ENCODE measurements around the gene CD226.
"Not testable (repeated sequence)": the region's sequence is repeated elsewhere in the genome, so short reads cannot be mapped to it uniquely, and the experiment has no call there.

Gene CD226

DNA sequence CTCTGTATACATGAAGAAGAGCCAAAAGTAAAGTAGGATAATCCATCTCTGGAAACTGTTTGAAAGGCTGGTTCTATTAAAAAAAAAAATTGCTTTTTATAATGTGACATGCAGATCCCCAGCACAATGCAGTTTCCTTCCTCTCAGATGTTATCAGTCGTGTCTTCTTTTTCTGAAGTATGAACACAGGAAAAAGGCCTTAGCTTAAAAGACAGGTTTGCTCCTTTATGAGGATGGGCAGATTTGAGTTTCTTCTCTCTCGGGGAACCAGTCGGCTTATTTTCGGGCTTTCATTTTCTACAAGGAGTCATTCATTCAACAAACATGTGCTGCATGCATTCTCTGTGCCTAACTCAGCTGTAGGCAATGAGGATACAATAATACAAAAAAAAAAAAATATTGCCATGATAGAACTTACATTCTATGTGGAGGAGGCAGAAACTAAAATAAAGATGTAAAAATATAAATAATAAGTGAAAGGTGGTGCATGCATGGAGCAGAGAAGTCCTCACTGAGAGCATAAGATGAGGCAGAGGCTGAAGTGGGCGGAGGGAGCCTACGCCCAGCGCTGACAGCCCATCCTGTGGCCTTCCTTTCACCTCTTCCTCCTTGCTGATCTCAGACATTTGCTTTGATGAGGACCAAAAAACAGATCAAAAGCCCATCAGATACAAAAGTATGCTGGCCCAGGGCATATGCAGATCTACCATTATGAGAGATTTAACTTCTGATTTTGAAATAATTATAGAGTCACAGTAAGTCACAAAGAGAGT lies at the start of gene CD226:
Gene CD226, minus strand, starts transcription at position 513 of the 773 bp plus-strand sequence. Its CDS starts 467 bp downstream, at position 46.
- DNase-seq: no peak

DNA sequence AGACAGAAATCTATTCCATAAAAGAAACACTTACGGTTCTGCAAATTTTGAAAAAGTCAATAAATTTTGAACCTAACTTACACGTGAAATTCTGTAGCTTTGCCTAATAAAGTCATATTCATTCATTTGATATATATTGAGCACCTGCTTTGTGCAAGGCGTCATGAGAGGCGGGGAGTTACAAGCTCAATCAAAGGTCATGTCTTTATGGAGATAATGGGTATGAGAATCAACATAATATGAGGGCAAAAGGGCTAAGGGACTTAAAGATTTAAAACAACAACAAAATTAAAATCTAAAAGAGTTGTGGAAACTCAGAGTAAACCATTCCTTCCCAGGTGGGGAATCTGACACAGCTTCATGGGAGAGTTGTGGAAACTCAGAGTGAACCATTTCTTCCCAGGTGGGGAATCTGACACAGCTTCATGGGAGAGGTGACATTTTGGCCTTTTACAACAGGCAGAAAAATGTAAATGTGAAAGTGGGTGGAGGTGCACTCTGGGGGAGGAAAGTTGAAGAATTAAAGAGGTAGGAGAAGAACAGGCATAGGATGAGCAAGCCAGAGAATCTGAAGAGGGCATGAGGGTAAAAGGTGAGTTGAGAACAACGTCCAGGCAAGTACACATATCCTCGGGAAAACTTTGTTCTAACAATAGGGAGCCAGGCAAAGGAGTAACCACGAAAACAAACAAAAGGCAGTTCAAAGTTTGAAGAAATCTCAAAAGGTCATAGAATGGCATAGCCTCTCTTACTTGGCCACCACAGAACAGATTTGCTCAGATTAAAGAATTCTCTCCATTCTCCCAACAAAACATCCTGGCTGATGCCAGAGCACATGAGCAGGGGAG lies 49.5 kb upstream of the CD226 start:
- DNase-seq: no peak

GRCh38 chr18:69996417-69996816 lies 48.7 kb upstream of the CD226 start:
- DNase-seq: no peak

DNA sequence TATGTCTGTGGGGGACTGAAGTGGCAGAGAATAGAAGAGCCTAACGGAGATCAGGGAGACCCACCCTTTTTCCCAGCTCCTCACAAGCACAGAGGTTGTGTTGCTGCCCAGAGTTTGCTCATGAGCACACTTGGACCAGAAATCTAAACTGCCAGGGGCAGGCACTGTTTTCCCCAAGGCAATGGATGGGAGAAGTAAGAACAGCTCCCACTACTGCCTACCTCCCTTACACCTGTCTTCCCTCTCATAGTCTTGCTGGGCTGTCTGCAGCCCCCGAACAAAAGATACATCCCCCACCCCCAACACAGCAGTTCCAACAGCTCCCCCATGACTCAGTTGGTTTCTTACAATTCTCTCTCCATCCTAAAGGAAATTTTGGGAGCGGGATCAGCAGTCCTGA lies 48.1 kb upstream of the CD226 start:
- DNase-seq: no peak

DNA sequence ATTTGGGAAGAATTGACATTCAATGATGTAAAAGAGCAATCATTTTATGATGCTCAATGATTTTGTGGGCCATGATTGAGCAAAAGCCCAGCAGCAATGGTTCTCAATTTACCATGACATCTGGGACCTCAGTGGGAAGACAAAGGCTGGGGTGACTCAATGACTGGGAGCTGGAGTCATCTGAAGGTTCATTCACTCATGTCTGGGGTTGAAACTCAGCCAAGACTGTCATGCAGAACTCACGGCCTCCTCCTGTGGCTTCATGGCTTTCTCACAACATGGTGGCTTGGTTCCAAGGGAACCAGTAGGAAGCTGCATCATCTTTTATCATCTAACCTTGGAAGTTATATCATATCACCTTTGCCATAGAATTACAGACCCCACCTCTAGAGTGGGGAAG lies 45.1 kb upstream of the CD226 start:
- DNase-seq: no peak

DNA sequence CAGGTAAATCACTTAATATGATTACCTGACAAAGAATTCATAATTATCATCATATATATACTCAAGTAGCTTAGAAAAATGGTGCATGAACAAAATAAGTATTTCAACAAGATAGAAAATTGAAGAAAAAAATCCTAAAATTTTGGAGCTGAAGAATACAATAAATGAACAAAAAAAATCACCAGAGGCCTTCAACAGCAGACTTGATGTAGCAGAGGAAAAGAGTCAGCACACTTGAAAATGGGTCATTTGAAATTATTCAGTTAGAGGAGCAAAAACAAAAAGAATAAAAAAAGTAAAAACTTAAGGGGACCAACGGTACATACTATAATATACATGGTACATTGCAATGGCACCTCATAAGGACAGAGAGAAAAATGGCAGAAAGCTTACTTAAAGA lies 40.2 kb upstream of the CD226 start:
- no peak for DNase-seq

DNA sequence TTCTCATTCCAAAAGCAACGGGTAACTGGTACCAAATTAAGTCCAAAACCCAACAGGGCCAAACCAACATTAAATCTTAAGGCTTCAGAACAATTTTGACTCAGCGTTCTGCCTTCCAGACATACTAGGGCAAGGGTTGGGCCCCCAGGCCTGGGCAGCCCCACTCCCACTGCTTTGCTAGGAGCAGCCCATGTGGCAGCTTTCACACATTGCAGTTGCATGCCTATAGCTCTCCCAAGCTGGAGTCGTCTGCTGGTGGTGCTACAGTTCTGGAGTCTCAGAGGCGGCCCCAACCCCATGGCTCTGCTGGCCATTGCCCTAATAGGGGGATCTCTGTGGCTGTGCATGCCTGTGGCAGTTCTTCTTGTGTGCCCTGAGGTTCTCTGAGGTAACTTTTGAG lies 37.6 kb upstream of the CD226 start:
- DNase-seq: no peak

- no peak for DNase-seq
Measured at GRCh38 chr18:69982417-69982816, 34.7 kb upstream of the CD226 start.

- no peak for DNase-seq
Measured at GRCh38 chr18:69981948-69982347, 34.3 kb upstream of the CD226 start.

- no peak for DNase-seq
Measured at GRCh38 chr18:69980982-69981804, 33.5 kb upstream of the CD226 start.

DNA sequence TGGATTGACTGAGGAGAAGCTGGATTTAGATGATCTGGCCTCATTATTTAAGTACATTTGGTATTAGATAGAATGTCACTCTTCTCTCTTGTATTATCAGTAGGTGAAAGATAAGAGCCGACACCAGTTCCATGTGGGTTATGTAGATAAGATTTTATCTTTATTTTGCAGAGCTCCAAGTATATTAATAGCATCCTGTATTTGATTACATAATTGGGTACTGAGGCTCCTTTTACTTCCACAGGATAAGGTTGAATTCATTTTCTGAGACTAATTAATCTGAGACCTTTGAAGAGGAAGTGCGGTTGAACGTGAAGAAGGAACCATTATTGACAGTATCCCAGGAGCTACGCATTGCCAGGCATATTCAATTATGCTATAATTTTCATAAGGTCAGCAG lies 32.8 kb upstream of the CD226 start:
- DNase-seq: no peak

DNA sequence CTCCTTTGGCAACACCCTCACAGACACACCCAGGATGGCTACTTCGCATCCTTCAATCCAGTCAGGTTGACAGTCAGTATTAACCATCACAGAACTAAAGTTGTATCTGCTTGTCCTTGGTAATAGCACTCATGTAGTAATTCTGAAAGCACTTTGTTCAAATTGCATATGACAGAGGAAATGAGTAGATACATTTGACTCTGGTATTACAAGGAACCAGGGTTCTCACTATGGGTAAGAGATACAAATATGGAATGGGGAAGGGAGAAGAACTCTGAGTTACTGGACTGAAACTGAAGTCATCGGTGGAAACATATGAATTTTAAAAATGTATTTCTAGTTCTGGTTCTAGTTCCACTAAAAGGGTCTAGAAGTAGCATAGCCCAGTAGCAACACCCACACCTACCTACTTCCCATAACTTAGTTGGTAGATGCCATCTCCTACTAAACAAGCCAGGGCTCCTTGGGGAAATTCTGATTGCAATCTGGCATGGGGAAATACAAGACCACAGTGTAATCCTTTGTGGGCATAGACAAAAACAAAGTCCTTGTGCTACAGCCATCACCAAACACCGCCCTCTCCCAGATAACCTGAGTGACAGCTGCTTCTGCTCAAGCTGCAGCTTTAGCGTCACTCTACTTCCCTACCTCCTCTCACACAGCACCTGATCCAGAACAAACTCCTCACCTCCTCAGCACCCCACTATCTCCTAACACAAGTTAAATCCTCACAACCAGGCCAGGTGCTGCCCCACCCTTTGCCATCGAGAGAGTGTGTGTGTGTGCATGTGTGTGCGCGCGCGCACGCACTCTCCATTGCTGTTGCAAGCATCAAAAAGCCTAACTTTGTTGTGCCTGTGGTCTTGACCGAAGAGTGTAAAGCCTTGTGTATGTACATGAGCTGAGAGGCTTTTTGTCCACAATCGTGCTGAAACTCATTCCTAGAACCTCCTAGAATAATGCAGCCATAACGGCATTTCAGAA lies 31.4 kb upstream of the CD226 start:
- DNase-seq: no peak

- not testable (repeated sequence) for DNase-seq
Measured at GRCh38 chr18:69975294-69975693, 27.6 kb upstream of the CD226 start.

- no peak for DNase-seq
Measured at GRCh38 chr18:69974365-69974764, 26.7 kb upstream of the CD226 start.

DNA sequence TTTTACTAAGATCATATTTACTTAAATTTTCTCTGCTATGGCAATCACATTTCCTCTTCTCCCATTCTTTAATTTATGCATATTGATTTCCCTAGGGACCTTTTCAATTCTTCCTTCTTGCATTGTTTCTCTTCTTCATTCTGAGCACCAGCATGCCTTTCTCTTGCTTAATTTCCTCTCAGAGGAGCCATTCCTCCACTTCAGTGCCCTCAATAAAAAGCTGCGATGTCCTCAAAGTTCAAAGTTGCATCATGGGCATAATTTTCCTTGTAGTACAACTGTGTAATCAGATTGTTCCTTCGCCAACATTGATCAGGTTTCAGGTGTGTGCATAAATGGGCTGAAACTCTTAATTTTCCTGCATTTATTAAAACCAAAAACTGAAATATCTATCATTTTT lies 21.8 kb upstream of the CD226 start:
- no peak for DNase-seq

DNA sequence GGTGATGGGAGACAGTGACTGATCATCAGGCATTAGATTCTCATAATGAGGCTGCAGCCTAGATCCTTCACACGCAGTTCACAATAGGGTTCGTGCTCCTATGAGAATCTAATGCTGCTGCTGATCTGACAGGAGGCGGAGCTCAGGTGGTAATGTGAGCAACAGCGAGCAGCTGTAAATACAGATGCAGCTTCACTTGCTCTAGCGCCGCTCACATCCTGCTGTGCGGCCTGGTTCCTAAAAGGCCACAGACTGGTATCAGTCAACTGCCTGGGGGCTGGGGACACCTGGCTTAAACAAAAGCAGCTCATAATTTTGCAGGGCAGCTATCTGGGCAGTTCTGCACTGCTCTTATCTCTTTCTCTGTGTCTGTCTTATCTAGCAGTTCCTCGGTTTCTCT lies 20.4 kb upstream of the CD226 start:
- no peak for DNase-seq

GRCh38 chr18:69963196-69963595 lies 15.5 kb upstream of the CD226 start:
- DNase-seq: no peak

- no peak for DNase-seq
Measured at GRCh38 chr18:69961718-69962117, 14.0 kb upstream of the CD226 start.

DNA sequence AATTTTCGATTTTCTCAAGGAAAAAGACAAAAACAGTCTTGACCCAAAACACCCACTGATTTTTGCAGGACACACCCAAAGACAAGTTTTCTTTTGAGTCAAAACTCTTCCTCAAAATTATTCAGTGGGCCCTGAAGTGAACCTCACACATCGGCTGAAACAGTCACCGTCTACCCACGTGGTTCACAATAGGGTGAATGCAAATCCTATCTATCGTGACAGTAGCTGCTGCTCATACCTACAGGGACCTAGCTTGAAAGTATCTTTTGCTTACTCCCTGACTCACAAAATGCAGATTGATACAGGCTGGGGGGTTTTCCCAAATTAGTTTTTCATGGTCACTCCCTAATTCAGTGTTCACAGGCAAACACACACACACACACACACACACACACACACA lies 10.7 kb upstream of the CD226 start:
- DNase-seq: no peak

DNA sequence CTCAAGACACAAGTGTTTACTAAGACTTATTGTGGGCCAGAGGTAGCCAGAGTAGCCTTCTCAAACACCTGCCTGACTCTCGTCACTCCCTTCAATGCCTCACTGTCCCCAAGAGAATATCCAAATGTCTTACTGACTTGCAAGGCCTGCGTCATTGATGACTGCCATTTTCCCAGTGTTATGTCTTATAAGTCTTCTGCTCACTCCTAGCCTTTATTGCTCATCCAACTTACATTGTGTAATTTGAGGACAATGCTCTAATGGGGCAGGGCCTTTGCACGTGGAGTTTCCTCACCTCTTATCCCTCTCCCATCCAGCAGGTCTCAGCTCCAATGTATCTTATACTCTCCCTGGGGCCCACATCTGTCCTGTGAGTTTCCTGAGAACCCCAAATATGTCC lies 10.1 kb upstream of the CD226 start:
- no peak for DNase-seq

GRCh38 chr18:69956665-69957620 lies 9.3 kb upstream of the CD226 start:
- DNase-seq: no peak

All from NCI-H1092 treated with DMSO at 0.1 percent for 48 hours (cell line).